Hematopoietic multipotent progenitor cell treated with erythropoietin and hydrocortisone succinate and interleukin-3 and kit ligand, for 8 days (in vitro differentiated cells): ENCODE data around the gene ARID5B.

Experiments used
- DNase-seq: peaks from one replicate; pipeline ENCODE4 v3.0.0-alpha.2; 2015

ARID5B gene

DNA sequence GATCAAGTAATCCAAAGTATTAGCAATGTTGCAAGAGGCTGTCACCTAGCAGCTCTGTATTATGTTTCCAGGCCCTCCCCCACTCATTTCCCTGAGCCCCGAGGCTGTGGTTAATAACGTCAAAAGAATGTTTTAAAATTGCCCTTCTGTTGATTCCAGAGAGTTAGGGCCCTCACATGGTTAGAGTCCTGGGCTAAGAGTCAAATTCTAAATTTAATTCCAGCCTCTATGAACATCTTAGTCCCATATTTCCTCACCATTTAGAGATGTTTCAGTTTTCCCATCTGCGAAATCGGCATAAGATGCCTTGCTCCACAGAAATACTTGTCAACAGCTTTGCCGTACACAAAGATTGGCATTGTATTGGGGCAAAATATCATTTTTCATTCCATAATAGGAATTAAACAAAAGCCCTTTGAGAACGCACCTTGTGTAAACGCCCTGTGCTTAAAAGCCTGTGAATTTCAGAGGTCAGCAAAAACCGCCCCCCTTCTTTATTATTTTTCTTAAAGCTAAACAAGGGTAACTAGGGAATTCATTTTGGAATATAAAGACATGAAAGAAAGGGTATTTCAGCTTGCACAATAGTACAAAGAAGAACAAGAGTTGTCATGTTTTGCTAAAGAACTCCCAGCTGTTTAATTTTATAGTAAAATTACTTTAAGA lies 135.8 kb downstream of the ARID5B start:
- DNase-seq = no peak

DNA sequence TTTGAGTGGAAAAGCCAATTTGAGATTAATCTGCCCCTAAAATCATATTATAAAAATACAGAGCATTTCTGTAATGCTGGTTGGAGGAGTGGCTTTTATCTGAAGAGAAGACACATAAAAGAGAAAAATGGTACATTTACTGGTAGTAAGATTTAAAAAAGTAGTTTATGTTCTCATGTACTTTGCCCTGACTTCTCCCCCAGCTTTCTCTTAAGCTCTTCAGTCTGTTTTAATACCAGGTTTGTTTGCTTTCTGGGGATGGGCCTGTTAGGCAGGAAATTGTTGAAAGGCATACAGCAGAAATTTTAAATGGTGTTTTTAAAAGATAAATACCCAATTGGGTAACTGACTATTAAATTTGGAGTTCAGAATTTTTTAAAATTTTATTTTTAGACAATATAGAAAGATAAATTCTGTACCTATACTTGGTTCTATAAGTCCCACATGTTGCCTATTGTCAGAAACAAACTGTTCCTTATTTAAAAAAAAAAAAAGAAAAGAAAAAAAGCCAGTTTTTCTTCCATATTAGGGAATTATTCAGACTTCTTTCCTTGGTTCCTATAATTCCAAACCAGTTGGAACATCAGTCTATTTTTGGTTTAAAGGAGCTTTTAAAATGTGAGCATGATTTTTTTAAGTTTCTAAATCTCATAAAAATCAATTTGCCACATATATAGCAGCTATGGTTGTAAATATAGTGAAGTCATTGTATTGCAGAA lies 136.6 kb downstream of the ARID5B start:
- DNase-seq = no peak

DNA sequence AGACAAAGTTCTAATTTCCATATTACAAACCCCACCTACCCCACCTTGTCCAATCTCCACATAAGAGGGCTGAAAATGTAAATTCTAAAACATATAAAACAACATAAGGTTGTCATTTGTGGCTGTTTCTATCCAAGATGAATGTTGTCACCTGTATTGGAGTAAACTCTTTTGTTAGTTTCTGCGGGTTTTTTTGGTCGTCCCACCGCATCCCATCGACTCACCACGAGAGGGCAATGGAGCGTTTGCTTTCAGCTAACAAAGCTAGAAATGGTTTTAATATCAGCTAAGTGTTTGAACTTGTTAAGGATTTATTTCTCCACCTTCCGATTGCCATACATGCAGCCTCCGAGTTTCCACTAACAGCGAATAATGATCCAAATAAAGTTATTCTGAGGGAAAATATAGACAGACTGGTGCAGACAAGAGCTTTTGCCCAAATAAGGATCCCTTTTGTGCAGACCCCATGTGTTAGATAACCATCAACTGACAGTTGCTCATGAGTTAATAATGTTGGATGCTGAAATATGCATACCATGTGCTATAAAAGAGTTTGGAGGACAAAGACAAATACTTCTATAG lies 137.2 kb downstream of the ARID5B start:
- peak; percentile 76 for DNase-seq

DNA sequence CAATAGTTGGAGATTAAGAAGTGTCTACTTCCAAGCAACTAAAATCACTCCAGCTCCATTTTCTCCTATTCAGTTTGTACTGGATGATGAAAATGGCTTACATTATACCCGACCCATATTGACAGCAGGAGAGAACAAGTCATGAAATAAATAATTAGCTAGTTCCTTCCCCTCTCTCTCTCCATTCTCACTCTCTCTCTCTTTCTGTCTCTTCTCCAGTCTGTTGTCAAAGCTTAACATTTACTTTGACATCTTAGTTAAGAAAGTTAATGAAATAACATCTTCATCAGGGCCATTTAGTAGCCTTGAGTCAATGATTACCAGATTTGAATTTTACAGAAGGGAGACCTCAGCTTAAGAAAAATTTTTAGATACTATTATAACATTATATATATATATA lies 138.5 kb downstream of the ARID5B start:
- DNase-seq = no peak

DNA sequence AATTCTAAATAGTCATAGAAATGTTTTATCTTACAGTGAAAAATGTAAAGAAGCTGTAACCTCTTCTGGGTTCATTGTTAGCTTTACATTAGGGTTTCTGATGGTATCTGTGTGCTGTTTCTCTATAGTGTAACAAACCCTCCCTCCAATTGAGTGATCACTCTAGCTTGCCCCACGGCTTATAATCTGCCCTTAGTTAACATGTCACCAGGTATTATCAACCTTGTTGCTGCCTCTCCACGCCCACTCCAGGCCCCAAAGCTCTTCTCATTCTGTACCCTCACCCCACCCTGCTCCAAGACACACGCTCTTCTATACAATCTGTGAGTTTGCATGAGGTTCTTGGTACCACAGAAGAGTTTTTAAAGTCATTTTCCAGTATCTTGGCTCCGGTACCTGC lies 139.4 kb downstream of the ARID5B start:
- DNase-seq = no peak

DNA sequence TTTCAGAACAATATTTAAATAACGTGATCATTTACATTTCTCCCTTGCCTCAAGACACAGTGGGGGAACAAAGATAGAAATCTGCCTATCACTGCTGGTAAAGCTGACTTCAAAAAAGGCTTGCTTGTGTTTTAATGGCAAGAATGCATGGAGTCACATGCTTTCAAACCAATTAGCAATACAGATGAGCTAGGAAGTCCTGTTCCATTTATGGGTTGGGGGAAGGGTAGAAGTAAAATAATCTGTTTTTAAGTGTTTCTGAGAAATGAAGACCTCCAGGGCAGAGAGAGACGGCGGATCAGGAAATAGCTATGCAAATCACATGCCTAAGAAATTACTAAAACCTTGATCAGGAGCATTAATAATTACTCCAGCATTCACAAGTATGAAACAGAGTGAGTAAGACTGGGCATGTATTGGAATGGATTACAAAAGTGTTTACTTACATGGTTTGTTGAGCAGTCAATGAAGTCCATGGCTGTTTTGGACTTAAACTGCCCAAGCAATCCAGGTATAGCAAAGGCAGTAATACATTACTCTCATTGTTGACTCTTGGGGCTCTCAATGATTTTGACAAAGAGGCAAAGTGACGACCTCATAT lies 142.0 kb downstream of the ARID5B start:
- no peak for DNase-seq

DNA sequence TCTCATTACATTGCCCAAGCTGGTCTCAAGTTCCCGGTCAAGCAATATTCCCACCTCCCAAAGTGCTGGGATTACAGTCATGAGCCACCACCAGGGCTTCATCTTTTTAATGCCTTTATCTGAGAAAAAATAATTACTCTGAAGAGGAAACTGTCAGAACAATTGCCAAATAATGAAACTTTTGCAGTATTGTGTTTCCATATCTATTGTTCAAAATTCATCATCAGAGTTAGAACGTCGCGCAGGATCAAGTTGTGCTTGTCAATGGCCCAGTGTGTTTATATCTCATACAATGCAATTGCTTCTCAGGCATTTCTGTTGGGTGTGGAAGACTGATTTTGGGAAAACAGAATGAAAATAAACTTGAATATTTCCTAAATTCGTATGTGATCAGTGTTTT lies 143.1 kb downstream of the ARID5B start:
- no peak for DNase-seq

DNA sequence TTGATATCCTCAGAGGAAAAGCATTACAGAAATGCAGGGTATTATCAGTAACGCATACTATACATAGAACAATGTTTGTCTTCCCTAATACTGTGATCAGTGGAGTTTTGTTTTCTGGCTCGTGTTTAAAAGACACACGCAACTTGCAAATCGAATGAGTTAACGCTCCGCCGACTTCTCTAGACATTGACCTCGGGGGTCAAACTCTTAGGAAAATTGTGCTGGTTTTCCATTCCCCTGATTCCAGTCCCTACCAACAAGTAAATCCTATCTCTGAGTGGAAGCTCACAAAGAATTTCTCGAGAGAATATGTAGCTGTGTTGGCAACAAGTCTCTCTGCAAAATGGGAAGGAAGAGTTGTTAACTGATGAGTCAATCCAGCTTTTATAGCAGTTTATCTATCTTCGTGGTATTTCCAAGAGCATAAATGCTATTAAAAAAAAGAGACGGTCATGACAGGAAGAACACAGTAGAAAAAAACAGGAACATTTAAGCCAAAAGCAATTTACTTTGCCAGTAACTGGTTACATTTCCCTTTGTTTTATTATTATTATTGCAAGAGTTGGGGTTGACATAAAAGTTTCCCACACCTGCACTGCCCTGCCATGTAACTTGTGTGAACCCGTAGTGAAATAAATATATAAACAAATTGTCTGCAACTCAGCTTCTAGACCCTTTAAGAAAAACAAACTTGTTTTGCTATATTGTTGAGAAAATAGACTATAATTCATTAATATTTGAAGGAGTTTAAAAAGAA lies 144.4 kb downstream of the ARID5B start:
- DNase-seq = peak; percentile 37

DNA sequence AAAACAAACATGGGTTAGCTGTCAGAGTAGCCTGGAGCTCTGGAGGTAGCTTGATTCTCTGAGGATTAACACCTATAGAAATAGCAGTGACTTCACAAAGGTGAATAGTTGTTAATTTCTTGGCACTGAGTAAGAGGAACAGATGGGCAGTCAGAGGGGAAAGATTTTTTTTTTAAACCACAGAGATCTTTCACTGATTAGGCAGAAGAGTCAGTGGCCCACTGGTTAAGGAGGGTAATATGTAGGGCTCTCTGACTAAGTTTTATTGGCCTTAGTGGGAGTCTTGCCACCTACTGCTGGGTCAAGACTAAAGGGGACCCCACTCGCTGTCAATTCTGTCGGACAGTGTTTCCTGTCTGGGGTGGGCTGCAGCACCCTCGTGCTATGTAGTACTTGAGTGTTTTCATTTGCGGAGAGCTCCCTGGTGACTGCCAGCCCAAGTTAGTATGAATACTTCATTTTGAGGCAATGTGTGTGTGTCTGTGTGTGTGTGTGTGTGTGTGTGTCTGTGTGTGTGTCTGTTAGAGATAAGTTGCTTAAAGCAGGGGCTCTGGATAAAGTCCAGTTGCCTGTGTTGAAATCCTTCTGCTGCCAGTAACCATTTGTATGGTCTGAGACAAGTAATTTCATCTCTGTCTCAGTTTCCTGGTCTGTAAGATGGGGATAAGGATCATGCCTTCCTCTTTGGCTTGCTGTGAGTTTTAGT lies 145.2 kb downstream of the ARID5B start:
- peak; percentile 66 for DNase-seq

DNA sequence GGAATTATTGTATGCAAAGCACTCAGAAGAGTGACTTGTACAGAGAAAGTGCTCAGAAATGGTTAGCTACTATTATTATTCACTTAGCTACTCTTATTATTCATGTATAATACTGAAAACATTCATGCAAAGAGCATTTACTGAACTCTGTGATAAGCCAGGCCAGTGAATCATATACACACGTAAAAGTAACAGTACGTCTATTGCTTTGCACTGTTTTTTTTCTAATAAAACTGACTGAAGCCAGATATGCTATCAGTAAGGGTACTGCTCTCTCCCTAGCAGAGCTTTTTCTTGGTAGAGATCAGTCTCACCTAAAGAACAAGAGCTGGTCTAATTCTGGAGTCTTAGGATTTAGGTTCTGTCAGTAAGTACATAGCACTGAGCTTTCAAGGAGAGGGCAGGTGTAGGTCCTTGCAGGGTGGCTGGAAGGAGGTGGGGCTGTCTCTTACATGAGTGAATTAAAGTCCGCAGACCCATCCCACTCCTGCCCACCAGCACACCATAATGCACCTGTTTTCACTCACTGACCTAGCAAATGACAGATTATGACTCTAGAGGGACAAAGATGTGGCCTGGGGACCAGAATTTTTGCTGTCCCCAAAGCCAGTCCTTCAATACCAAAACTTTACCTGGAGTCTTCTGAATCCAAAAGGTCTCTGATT lies 145.9 kb downstream of the ARID5B start:
- DNase-seq = peak; percentile 30

DNA sequence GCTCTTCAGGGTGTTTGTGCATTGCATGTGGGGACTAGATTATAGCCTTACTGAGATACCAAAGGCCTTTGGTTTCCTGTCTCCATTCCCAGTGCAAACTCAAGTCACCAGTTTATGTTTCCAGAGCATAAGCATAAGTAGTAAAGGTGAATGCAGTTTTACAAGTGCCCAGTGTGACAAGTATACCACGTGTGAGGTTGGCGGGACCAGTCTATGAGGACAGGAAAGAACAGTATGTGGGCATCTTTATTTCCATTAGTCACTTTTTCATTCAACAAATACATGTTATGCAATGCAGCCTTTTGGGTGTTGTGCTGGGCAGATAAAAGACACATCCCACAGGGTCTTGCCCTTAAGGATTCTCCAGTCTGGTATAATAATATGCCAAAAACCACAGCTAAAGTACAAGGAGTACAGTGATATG lies 146.5 kb downstream of the ARID5B start:
- DNase-seq = no peak

DNA sequence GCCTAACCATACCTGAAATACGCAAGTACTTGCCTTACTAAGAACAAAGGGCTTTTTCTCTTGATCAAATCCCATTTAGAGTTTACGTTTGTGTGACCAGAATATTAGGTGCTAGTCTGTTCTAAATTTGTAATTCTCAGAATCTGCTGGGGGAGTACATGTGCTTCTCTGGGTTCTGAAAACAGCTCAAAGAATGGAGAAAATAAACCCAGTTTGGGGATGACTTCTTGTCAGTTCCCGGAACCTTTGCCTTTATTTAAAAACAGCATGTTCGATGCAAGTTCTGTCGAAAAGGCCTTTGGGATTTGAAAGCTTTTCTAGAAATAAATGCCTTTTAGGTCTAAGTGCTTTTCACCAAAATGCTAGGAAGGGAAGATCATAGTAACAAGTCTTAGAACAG lies 147.0 kb downstream of the ARID5B start:
- DNase-seq = no peak

DNA sequence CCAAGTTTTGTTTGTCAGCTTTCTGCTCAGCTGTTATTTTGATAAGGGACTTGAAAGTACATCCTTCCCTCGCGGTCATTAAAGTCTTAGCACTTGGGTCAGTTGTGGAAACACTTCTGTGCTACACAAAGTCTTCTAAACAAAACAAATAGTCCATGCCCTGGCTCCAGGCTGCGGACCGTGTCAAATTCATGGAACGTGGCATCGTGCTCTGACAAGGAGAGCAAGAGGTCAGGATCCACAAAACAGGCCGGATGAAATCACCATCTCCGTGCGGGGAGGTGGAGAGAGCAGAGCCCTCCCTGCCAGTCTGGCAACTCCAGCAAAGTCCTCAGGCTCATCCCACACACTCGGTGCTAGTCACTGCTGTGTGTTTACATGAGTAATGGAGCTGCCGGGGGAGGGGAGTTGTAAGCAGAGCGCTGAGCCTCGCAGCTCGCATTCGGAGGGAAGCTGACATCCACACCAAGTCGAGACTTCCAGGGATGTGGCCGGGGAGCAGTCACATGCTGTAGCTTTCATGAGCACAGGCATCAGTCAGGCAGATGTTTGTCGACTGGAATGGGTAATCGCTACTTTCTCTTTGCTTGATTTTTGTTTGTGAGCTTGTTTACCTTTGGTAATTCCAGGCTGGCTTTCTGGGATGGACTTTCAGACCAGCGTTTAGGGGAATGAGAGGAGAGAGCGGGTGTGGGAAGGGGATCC lies 147.6 kb downstream of the ARID5B start:
- no peak for DNase-seq

DNA sequence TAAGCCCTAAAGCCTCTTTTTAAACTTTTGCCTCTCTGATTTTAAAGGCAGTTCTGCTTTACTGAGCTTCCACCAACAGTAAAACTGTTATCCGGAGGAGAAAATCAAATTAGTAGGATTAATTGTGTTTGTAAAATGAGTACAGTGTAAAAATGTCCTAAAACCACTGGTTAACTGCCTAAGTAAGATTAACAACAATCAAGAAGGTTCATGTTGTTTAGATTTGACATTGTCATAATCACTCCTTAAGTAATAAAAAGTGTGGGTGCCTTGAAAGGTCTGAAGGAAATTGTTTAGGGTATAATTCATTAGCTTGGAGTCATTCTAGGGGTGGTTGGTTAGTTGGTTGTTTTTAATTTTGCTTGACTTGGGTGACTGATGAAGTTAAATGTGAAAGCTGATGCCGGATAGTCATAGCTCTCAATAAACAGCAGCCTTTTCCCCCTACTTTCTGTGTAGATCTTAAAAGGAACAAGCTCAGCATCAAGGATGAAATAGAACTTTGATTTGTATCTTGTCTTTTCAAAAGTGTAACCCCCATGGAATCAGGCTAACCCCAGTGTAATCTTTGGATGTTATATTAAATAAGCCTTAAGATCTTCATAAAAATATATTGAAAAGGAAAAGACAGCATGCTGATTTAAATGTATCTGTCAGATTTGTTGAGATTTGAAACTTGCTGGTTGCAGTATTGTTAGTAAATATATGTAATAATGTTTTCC lies 148.3 kb downstream of the ARID5B start:
- DNase-seq = no peak

DNA sequence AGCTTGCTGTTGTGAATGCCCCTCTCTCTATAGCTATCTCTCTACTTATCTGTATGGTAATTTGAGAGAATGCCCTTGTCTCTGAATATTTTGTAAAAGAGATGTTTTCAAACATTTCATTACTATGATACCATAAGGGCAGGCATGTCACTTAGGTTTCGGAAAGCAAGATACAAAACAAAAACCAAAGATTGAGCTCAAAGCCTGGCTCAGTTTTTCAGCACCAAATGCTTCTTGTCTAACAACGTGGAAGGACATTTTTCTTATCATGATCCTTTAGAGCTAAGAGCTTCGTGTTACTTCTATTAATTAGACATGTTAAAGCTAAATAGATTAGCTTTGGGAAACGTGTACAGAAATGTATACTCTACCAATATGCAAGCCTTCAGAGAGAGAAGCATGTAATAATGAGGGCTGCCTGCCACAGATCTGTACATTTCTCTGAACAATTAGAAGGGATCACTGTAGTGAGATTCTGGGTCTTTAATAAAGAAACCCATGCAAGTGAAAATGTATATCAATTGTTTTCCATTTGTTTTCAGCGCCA lies 148.9 kb downstream of the ARID5B start:
- DNase-seq = no peak

DNA sequence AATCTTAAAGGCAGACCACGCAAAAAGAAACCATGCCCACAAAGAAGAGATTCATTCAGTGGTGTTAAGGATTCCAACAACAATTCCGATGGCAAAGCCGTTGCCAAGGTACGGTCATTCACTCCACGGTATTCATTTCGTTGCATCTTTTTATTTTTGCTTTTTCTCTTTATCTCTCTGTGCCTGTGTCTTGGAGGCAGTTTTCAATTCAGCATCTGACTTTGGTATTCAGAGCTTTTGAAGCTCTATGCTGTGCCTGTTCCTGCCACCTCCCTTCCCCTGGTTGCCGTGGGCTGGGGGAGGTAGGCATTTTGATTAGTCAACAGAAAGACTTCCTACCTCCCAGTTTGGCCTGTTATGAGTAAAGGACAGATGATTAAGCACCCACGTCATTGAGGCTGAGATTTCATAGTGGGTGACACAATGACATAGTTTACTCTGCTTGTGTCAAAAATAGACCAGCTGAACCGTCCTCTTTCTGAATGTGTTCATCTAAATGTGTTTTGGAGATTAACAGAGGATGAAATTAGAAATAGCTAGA lies 149.5 kb downstream of the ARID5B start:
- no peak for DNase-seq

DNA sequence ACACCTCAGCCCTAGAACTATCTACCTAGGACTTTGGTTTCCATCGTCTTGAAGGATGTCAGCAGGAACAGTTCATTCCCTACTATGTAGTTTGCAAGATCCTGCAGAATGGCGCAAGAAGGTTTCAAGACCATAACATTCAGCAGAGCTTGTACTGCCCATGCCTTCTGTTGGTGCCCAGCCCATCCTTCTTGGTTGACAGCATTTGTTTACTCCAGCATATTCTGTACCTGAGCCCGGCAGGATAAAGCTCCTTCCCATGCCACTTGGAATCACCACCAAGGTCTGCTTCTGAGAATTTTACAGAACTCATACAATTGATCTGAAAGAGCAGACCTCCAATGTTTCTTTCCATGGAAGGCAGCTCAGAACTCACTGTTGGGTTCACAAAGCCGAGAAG lies 150.8 kb downstream of the ARID5B start:
- no peak for DNase-seq

DNA sequence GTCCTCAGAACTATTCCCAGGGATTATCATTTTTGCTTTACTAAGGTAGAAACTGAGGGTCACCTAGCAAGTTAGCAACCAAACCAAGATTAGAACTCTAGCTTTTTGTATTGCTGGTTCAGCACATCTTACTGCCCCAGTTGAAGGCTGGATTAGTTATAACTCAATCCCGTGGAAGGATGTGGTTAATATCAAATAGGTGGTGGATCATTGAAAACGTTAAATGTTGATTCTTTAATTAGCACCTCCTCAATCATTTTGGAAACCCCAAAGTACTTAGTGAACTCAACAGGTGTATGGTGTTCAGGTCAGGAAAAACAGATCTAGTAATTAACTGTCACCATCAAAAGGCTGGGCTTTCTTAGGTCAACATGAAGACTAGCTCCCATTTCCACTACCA lies 152.4 kb downstream of the ARID5B start:
- DNase-seq = no peak

DNA sequence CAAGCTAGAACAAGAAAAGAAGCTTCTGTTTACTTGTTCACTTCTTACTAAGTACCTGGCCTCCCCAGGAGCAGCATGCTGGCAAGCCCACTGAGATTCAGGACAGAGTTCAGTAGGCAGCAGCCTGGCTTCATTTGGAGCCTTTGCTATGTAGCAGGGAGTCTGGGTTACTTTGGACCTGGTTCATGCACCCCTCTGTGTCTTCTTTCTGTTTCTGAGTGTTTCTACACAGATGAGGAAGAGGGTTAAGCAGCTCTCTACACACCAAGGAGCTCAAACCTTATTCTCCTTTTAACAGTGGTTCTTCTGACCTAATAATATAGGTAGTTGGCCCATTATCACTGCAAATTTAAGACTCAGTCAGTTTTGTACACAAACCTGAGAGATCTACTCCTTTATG lies 152.9 kb downstream of the ARID5B start:
- no peak for DNase-seq

DNA sequence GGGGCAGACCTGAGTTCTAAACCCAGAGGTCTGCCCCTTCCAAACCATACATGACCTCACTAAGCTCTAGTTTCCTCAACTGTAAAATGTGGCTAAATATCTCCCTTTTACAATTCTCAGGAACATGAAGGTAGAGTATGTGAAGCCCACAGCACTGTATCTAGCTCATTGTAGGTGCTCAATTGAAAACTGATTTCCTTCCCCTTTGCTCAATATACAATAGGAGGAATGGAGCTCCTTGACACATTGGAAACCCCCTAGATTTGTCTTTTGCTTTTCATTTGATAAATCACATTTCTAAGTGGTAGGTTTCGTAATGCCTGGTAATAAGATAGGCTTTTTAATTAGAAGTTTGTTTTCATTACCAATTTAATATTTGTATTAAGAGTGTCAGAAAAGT lies 153.3 kb downstream of the ARID5B start:
- DNase-seq = no peak
